GM10266 (cell line): ENCODE results near the gene TBC1D5.

Source experiments
- DNase-seq: peaks from one replicate; pipeline ENCODE4 v3.0.0; 2012; ENCODE audit errors: extremely low spot score
- TF ChIP-seq, protein P1 (sequence below): IDR thresholded peaks from 2 replicates; pipeline ENCODE4 v1.5.1; 2012; ENCODE audit warnings: mild to moderate bottlenecking, low read depth; ENCODE audit not compliant: control insufficient read depth, insufficient read depth; ENCODE audit errors: missing control alignments

TBC1D5 gene

DNA sequence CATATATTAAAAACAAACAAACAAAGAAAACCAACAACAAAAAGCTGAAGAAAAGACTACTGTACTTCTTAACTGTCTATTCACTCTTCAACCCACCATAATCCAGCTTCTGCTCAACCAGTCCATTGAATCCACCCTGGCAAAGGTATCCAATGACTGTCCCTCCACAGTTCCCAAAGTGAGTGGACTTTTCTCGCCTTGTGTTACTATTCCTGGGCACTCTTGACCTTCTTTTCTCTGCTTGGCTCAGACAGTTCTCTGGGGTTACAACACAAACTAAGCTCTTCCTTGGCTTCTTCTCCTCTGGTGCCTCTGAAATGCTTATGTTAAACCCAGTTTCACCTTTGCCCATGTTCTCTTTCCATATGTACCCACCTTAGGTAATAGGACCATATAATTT is 437.5 kb downstream of the TBC1D5 start:
- TF ChIP-seq, protein P1, sequence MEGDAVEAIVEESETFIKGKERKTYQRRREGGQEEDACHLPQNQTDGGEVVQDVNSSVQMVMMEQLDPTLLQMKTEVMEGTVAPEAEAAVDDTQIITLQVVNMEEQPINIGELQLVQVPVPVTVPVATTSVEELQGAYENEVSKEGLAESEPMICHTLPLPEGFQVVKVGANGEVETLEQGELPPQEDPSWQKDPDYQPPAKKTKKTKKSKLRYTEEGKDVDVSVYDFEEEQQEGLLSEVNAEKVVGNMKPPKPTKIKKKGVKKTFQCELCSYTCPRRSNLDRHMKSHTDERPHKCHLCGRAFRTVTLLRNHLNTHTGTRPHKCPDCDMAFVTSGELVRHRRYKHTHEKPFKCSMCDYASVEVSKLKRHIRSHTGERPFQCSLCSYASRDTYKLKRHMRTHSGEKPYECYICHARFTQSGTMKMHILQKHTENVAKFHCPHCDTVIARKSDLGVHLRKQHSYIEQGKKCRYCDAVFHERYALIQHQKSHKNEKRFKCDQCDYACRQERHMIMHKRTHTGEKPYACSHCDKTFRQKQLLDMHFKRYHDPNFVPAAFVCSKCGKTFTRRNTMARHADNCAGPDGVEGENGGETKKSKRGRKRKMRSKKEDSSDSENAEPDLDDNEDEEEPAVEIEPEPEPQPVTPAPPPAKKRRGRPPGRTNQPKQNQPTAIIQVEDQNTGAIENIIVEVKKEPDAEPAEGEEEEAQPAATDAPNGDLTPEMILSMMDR: no peak
- DNase-seq: no peak

GRCh38 chr3:17302774-17303173 is 439.7 kb downstream of the TBC1D5 start:
- TF ChIP-seq, protein P1: no peak
- no peak for DNase-seq

DNA sequence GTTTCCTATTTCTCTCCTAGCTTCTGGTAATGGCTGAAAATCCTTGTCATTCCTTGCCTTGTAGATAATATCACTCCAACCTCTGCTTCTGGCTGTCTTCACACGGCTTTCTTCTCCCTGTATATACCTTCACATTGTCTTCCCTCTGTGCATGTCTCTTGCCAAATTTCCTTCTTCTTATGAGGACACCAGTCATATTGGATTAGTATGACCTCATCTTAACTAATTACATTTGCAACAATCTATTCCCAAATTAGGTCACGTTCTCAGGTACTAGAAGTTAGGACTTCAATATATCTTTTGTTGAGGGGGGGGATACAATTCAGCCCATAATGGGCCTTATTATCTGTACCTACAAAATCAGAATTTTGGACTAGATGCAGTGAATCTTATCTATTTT is 440.3 kb downstream of the TBC1D5 start:
- TF ChIP-seq, protein P1: no peak
- DNase-seq: no peak

DNA sequence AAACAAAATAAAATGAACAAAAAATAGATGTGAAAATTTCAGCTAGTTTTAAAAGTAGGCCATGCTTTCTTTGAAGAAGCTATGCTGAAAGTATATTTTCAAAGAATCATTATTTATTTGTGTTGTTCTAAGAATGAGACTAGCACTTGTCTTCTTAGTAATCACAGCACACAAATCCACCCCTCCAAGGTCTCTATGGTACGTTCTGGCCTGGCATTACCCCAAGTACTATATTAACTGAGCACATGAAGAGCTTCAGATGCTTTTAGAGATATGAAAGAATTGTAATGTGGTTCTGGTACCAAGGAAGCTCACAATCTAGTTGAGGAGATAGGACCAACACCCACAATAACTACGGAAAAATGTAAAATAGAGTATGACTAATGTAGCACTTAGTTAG is 441.2 kb downstream of the TBC1D5 start:
- DNase-seq: no peak
- TF ChIP-seq, protein P1: no peak

- no peak for DNase-seq
- TF ChIP-seq, protein P1: no peak
These were observed 442.0 kb downstream of the TBC1D5 start for GRCh38 chr3:17300441-17300840.

DNA sequence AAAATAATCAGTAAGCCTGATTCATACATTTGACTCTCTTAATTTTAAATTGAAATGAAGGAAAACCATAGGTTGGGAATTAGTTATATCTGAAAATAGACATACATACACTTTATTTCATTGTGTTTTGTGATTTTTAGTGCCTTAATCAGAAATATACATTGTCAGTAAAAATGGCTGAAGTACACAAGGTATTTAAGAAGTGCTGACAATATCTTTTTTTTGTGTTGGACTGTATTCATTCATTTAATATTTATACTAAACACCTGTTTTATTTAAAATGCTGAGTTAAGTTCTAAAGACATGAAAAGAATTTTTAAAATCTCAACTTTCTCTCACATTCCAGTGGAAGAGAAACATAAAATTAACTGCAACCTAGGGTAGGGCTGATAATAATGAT is 444.4 kb downstream of the TBC1D5 start:
- TF ChIP-seq, protein P1: no peak
- no peak for DNase-seq

DNA sequence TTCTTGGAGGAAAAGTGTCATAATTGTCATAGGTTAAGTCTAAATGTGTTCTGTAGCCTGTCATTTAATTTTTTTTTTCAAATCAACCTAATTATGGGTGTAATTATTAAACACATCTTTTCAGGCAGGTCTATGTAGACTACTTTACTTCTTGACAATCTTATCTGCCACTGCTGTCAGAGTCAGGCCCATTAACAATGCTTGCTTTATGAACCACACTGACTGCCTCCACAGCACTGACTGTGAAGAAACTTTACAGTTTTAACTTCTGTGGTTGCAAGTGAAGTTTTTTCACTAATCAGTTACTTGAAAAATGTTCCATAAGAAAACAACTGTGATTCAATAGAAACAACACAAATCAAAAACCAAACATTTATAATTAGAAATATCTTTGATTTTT is 449.9 kb downstream of the TBC1D5 start:
- TF ChIP-seq, protein P1: no peak
- DNase-seq: no peak
